ENCODE measurements around the gene NME4.

DNA sequence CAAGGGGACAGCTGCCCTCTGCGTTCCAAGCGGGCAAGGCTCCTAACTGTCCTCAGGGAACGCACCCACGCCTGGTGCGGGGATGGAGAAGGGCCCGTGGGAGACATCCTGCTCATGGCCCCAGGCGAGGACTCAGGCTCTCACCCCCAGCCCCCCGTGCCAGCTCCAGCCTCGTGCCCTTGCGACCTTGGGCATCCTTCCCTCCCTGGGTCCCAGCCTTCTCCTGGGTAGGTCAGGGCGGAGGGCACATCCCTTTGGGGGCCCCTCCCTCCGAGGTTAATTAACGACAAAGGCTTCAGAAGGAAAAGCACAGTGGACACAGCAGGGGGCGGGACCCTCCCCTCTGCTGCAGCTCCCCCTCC is 18.2 kb upstream of the NME4 start:
- TF ChIP-seq CTCF (optimal IDR thresholded peaks at IDR 0.05 in 1 of 3, IDR thresholded peaks at IDR 0.05 in 1 of 3, conservative IDR thresholded peaks at IDR 0.05 in 1 of 3; ENCODE audit: extremely low read depth in 1 of 3, insufficient read depth in 2 of 3, low read length in 3 of 3): no peak
- no peak for TF ChIP-seq EZH2 (IDR thresholded peaks at IDR 0.05; ENCODE audit: low read length)
